K562 (cell line): ENCODE results near the gene TTLL11. TPM values are rescaled to one million over a fixed set of nuclear protein-coding genes. Genes with fewer than 3 reads are reported as not detected.

Experiments
- ATF1 ChIP-seq, 2 experiments: fragments of 450-650 bp in 1 of 2; IDR thresholded peaks; 2 replicates each; pipeline ENCODE4 v1.6.1; 2016; ENCODE audit warnings: missing compliant biosample characterization in 1 of 2, missing genetic modification characterization in 1 of 2
- CBX1 ChIP-seq: sonication (generic); IDR thresholded peaks from 2 replicates; pipeline ENCODE4 v1.6.1; 2016; ENCODE audit warnings: antibody characterized with exemption, low read depth, mild to moderate bottlenecking
- HDAC6 ChIP-seq: IDR thresholded peaks from 2 replicates; pipeline ENCODE4 v1.6.1; 2012; ENCODE audit warnings: low read depth, mild to moderate bottlenecking, control low read depth, inconsistent platforms, low read length, moderate library complexity
- HDGF ChIP-seq: fragments of 450-650 bp; IDR thresholded peaks from 2 replicates; pipeline ENCODE4 v1.6.1; 2016
- JUNB ChIP-seq: fragments of 450-650 bp; formaldehyde crosslinking; conservative IDR thresholded peaks from 2 replicates; pipeline ENCODE4 v1.4.0; 2020; ENCODE audit warnings: mild to moderate bottlenecking
- MYNN ChIP-seq, 2 experiments: sonication (generic); formaldehyde crosslinking in 1 of 2; IDR thresholded peaks; 2 replicates each; pipeline versions ENCODE4 v1.5.0 to v1.6.1; 2016 to 2020; ENCODE audit warnings: antibody characterized with exemption in 1 of 2, missing genetic modification reagents in 1 of 2
- NCOA6 ChIP-seq: fragments of 450-650 bp; IDR thresholded peaks from 2 replicates; pipeline ENCODE4 v1.6.1; 2017; ENCODE audit warnings: mild to moderate bottlenecking
- NCOR1 ChIP-seq: fragments of 450-650 bp; IDR thresholded peaks from 2 replicates; pipeline ENCODE4 v1.6.1; 2016; ENCODE audit warnings: mild to moderate bottlenecking, moderate library complexity
- POLR2AphosphoS5 ChIP-seq: IDR thresholded peaks from 2 replicates; pipeline ENCODE4 v1.6.1; 2011; ENCODE audit warnings: mild to moderate bottlenecking, low read depth, low read length, moderate library complexity; ENCODE audit not compliant: control insufficient read depth, insufficient read depth
- POLR2H ChIP-seq: IDR thresholded peaks from 2 replicates; pipeline ENCODE4 v1.6.1; 2016; ENCODE audit warnings: missing genetic modification characterization, low read depth, mild to moderate bottlenecking, control low read depth, missing compliant biosample characterization, moderate library complexity
- RBM17 ChIP-seq: fragments of 200-400 bp; formaldehyde crosslinking; IDR thresholded peaks from 2 replicates; pipeline ENCODE4 v1.6.1; 2017; ENCODE audit warnings: low read depth, mild to moderate bottlenecking, low read length, borderline replicate concordance
- TRIM24 ChIP-seq, 2 experiments: fragments of 450-650 bp; IDR thresholded peaks; 2 replicates each; pipeline ENCODE4 v1.6.1; 2016
- WHSC1 ChIP-seq: IDR thresholded peaks from one replicate; pipeline ENCODE4 v1.6.1; 2012; ENCODE audit warnings: low read length, control low read depth, inconsistent platforms
- YY1 ChIP-seq, 3 experiments: IDR thresholded peaks; 2 replicates each; pipeline ENCODE4 v1.6.1; 2011; ENCODE audit warnings: low read length in 2 of 3, mild to moderate bottlenecking in 2 of 3, moderate library complexity in 2 of 3, borderline replicate concordance in 1 of 3, control low read depth in 1 of 3, low read depth in 1 of 3; ENCODE audit not compliant: insufficient read depth in 3 of 3, insufficient replicate concordance in 2 of 3, control insufficient read depth in 1 of 3, insufficient read length in 1 of 3; ENCODE audit errors: extremely low read depth in 1 of 3
- ZFP1 ChIP-seq: fragments of 450-650 bp; formaldehyde crosslinking; IDR thresholded peaks from 2 replicates; pipeline ENCODE4 v1.4.0; 2020; ENCODE audit warnings: mild to moderate bottlenecking, mixed read lengths
- ZNF23 ChIP-seq: fragments of 250-450 bp; sonication (Bioruptor Pico); IDR thresholded peaks from 2 replicates; pipeline ENCODE4 v1.4.0; 2020; ENCODE audit warnings: mild to moderate bottlenecking
- ZNF253 ChIP-seq: fragments of 250-450 bp; sonication (Bioruptor Pico); conservative IDR thresholded peaks from 2 replicates; pipeline ENCODE4 v1.6.1; 2021; ENCODE audit warnings: mild to moderate bottlenecking
- ZNF592 ChIP-seq: fragments of 450-650 bp; IDR thresholded peaks from 2 replicates; pipeline ENCODE4 v1.6.1; 2017; ENCODE audit warnings: antibody characterized with exemption, mild to moderate bottlenecking
- ZNF75A ChIP-seq: fragments of 450-650 bp; formaldehyde crosslinking; IDR thresholded peaks from 2 replicates; pipeline ENCODE4 v1.4.0; 2020; ENCODE audit warnings: mild to moderate bottlenecking
- polyA plus RNA-seq, 8 experiments: library from polyadenylated mRNA; depleted of rRNA in 4 of 8; stranded (reverse) in 5 of 8; unstranded in 3 of 8; fragments of >200 nt; fragmentation: Nextera tagmentation in 2 of 8; fragmentation: Illumina TruSeq in 1 of 8; extraction: Ambion mirVana in 2 of 8; extraction: Trizol in 1 of 8; gene quantifications; 2 replicates each; pipeline versions ENCODE4 v1.2.1 to v1.2.3, GENCODE V29; 2011 to 2014; ENCODE audit warnings: inconsistent platforms in 1 of 8, missing spikeins in 1 of 8
- total RNA-seq, 7 experiments: library from RNA; depleted of rRNA in 6 of 7; stranded (reverse); fragments of >200 nt in 6 of 7; fragmentation: Illumina TruSeq in 2 of 7; extraction: Trizol in 2 of 7; gene quantifications; 2 replicates each; pipeline versions ENCODE4 v1.2.1 to v1.2.3, GENCODE V29; 2011 to 2021; ENCODE audit warnings: low replicate concordance in 1 of 7
- TF ChIP-seq, protein P1 (sequence below): fragments of 250-450 bp; sonication (Bioruptor Pico); IDR thresholded peaks from 2 replicates; pipeline ENCODE4 v1.8.0; 2022; ENCODE audit warnings: moderate library complexity, mild to moderate bottlenecking, inconsistent platforms
- TF ChIP-seq, protein P2 (sequence below): fragments of 450-650 bp; formaldehyde crosslinking; IDR thresholded peaks from 2 replicates; pipeline ENCODE4 v1.4.0; 2020; ENCODE audit warnings: mild to moderate bottlenecking

The TTLL11 gene
- total and polyA plus RNA-seq, 9 of the 15 experiments (the other 6 are each of a cell fraction or from before 2014, with no cell fraction given) = 0.83 to 4.4 (median 2.7) TPM

DNA sequence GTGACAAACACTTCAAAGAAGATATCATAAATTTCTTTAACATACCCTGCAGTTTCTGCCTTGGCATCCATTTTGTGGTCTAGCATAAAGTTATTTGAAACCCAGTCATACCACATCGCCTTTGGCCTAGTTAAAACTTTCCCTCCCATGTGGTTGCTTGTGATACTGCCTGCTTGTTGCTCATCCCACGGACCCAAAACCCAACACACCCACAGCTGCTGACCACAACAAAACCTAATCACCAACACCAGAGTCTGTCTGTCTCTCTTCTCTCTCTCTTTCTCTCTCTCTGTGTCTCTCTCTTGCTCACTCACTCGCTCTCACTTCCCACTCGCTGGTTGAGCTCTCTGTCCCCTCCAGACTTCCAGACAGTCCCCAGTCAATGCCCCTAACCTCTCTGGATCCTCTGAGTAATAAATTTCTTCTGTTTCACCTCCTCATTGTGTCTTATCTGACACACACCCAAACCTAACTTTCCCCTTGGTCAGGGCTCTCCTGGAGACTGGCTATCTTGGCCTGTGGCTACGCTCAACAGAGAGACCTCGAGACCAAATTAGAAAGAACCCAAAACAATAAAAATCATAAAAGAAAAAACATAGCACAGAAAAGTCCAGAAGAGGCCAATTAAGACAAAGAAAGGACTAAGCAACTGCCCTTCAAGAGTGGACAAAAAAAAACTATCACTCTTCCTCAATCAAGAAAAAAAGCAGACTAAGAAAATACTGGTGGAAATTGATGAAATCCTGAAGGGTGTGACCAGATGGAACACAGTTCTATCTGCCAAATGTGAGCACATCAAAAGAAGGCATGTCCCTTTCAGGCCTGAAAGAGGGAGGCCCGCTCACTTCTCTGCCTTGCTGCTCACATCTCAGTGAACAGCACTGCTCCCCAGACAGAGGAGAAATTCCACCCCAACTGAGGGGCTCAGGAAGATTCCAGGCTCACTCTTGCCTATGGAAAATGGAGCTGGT, 41.5 kb downstream of the TTLL11 start (continued):
- no peak for TF ChIP-seq NCOA6
- peak; percentile 73 to 81 for TF ChIP-seq TRIM24 (IDR thresholded peaks at IDR 0.05)
- peak in 1 of 3 experiments; percentile 74 for TF ChIP-seq YY1 (IDR thresholded peaks at IDR 0.05; ENCODE audit: borderline replicate concordance in 1 of 3, control insufficient read depth in 1 of 3, extremely low read depth in 1 of 3, insufficient read depth in 3 of 3, insufficient read length in 1 of 3, insufficient replicate concordance in 2 of 3, low read depth in 1 of 3, low read length in 2 of 3)
- no peak for TF ChIP-seq ZNF23 (CRISPR knock-in tag)
- no peak for TF ChIP-seq CBX1
- peak; percentile 73; the same call in 1 of the 2 replicates for TF ChIP-seq POLR2AphosphoS5
- no peak for TF ChIP-seq ZNF253 (CRISPR knock-in tag)
- TF ChIP-seq HDAC6 = no peak
- TF ChIP-seq RBM17 = no peak
- no peak for TF ChIP-seq ZFP1 (CRISPR knock-in tag)
- TF ChIP-seq POLR2H (tag) = no peak
- no peak for TF ChIP-seq ATF1 (CRISPR knock-in tag; IDR thresholded peaks at IDR 0.05)
- no peak for TF ChIP-seq ATF1 (tag; IDR thresholded peaks at IDR 0.05)
- no peak for TF ChIP-seq JUNB (CRISPR knock-in tag)
- TF ChIP-seq NCOR1 = peak; percentile 96
- TF ChIP-seq MYNN (IDR thresholded peaks at IDR 0.05) = 0 out of 2 replicates have a peak, but pooled peaks have one; percentile 26
- no peak for TF ChIP-seq MYNN (CRISPR knock-in tag; IDR thresholded peaks at IDR 0.05)
- TF ChIP-seq ZNF75A = no peak
- TF ChIP-seq HDGF = no peak
- TF ChIP-seq, protein P1, sequence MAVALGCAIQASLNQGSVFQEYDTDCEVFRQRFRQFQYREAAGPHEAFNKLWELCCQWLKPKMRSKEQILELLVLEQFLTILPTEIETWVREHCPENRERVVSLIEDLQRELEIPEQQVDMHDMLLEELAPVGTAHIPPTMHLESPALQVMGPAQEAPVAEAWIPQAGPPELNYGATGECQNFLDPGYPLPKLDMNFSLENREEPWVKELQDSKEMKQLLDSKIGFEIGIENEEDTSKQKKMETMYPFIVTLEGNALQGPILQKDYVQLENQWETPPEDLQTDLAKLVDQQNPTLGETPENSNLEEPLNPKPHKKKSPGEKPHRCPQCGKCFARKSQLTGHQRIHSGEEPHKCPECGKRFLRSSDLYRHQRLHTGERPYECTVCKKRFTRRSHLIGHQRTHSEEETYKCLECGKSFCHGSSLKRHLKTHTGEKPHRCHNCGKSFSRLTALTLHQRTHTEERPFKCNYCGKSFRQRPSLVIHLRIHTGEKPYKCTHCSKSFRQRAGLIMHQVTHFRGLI (CRISPR knock-in tag) = no peak
- TF ChIP-seq, protein P2, sequence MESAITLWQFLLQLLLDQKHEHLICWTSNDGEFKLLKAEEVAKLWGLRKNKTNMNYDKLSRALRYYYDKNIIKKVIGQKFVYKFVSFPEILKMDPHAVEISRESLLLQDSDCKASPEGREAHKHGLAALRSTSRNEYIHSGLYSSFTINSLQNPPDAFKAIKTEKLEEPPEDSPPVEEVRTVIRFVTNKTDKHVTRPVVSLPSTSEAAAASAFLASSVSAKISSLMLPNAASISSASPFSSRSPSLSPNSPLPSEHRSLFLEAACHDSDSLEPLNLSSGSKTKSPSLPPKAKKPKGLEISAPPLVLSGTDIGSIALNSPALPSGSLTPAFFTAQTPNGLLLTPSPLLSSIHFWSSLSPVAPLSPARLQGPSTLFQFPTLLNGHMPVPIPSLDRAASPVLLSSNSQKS (CRISPR knock-in tag) = no peak
- TF ChIP-seq WHSC1 = no peak
- TF ChIP-seq ZNF592 = no peak
